ENCODE data around the gene LTA.
"Not testable (repeated sequence)": the region's sequence is repeated elsewhere in the genome, so short reads cannot be mapped to it uniquely, and the experiment has no call there.

LTA gene

GRCh38 chr6:31587791-31588777, 16.0 kb downstream of the LTA start:
- no peak for DNase-seq

GRCh38 chr6:31588871-31589650, 17.0 kb downstream of the LTA start:
- DNase-seq: no peak

GRCh38 chr6:31590691-31591090, 18.6 kb downstream of the LTA start:
- DNase-seq: not testable (repeated sequence)

GRCh38 chr6:31592396-31592771, 20.3 kb downstream of the LTA start:
- no peak for DNase-seq

GRCh38 chr6:31597006-31597405, 24.9 kb downstream of the LTA start:
- peak; percentile 36 for DNase-seq

- no peak for DNase-seq
Observed at GRCh38 chr6:31607317-31607716, 35.2 kb downstream of the LTA start.

DNA sequence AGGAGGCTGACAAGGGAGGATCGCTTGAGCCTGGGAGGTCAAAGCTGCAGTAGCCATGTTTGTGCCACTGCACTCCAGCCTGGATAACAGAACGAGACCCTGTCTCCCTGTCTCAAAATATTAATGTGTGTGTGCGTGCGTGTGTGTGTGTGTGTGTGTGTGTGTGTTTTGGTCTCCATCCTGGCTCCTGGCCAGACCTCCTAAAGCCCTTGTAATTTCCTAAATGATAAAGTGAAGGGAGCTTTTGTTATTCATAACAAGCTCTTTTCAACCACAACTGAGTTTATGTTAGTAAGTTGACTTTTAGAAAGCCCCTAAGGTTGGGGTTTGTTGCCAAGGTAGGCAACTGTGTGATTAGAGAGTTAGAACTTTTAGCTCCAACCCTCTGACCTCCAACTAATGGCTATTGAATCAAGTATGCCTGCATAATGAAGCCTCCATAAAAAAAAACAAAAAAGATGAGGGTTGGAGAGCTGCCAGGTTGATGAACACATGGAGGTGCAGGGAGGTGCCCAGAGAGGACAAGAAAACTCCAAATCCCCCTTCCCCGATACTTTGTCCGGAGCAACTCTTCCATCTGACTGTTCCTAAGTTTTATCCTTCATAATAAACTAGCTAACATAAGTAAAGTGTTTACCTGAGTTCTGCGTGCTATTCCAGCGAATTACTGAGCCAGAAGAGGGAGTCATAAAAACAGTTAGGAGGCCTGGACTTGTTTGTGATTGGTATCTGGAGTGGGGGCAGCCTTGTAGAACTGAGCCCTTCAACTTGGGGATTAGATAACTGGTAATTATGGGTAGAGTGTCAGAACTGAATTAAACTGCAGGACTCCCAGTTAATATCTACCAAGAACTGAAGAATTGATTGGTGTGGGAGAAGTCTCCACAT, 37.7 kb downstream of the LTA start:
- DNase-seq: no peak

- no peak for DNase-seq
Observed at GRCh38 chr6:31610968-31611367, 38.9 kb downstream of the LTA start.

DNA sequence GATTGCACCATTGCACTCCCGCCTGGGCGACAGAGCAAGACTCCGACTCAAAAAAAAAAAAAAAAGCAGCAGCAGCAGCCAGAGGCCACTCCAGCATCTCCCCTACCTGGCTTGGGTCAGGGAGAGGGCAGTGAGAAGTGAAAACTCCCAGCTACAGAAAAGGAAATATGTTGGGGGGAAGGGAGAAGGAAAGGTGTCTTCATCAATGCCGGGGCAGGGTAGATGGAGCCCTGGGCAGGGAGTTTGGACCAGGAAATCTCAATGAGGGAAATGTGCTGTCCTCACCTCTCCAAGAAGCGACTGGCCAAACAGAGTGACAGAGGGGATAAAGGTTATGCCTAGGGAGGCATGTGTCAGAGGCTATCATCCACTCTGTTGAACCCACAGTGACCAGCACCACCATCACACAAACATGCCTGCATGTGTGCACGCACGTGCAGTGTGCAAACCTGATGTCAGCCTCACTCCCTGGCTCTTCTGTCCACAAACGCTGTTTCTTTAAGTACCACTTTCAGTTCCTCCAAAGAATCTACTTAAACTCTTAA, 42.1 kb downstream of the LTA start:
- no peak for DNase-seq

- no peak for DNase-seq
Observed at GRCh38 chr6:31614684-31615578, 42.8 kb downstream of the LTA start, which contains the start of gene AIF1. AIF1 (plus strand) TSS chr6:31615234; CDS start chr6:31615330, 96 bp downstream.

GRCh38 chr6:31615748-31616147, 43.7 kb downstream of the LTA start:
- no peak for DNase-seq

DNA sequence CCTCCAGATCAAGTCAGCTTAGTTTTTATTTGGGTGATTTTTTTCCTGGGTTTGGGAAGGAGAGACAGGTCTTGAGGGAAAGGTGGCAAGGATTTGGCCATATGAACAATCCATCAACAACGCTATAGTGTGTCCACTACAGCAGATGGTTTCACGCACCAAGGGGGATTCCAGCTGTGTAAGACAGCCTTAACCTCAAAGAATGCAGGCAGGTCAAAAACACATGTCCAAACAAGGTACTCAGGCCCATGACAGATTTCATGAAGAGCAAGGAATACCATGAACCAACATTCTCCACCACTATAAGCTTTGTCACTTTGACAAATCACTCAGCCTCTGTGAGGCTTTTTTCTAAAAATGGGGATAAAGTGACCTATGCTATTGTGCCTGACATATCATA, 44.9 kb downstream of the LTA start:
- no peak for DNase-seq

DNA sequence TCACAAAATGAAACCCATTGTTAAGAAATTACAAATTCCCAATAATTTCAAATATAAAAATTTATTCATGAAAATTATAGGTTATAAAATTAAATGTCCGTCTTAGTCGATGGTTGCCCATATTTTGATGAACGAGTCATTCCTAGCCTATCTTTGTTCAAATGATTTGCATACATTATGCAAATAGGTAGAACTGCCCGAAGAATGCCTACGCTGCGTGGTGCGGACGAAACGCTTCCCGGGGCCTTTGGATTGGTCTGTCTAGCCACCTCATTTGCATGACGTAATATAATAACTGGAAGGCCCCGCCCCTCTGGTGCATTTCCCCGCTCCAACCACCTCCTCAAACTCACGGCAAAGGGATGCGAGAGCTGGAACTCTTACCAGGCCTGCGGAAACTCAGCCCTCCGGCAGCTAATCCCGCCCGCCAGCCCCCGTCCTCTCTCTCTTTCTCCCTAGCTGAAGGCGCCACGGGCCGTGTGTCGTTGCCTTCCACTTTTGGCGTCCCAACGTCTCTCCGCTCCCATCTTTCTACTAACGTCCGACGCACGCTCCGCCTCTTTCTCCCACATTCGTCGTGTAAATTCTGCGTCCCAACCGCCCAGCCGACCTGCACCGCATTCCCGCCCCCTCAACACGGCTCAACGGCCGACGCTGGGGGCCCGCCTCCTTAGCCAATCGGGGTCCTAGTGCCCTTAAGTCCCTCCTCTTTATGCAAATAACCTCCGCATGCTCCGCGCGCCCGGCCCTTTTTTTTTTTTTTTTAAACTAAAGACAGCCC, 47.9 kb downstream of the LTA start:
- peak; percentile 97 to 98 for DNase-seq

DNA sequence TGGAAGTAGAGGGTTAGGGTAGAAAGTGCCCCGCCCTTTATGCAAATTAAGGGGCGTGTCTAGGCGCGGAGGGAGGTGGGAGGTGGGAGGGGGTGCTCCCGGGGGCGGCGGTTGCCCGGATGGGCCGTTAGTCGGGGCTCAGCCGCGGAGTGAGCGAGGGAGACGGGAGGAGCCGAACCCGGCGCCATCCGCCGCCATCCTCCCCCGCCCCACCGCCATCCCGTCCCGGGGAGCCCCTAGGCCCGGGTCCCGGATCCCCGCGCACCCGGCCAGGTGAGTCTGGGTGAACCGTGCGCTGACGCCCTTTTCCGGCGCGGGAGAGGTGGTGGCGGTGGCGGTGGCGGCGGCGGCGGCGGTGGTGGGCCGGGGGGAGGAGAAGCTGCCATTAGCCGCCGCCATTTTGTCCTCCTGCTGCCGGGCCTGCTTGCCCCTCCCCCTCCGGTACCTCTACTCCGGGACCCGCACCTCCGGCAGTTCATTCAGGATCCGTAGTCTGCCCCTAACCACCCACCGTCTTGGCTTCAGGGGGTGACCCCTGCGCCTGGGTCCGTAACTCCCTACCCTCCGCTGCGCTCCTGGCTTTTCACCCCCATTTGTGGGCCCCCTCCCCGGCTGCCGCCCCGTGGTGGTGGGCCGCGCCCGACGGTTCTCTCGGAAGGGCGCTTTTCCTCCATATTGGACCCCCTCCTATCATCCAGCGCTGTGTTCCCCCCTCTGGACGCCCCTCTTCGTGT, 48.7 kb downstream of the LTA start, which contains the start of gene PRRC2A:
Gene PRRC2A (plus strand): TSS at position 130 of the 734 bp plus-strand sequence. CDS start 2,075 bp downstream, outside the sequence.
- DNase-seq: peak; percentile 40 to 79

- no peak for DNase-seq
Observed at GRCh38 chr6:31621320-31621939, 49.3 kb downstream of the LTA start.

- no peak for DNase-seq
Observed at GRCh38 chr6:31621991-31622390, 49.9 kb downstream of the LTA start.

DNA sequence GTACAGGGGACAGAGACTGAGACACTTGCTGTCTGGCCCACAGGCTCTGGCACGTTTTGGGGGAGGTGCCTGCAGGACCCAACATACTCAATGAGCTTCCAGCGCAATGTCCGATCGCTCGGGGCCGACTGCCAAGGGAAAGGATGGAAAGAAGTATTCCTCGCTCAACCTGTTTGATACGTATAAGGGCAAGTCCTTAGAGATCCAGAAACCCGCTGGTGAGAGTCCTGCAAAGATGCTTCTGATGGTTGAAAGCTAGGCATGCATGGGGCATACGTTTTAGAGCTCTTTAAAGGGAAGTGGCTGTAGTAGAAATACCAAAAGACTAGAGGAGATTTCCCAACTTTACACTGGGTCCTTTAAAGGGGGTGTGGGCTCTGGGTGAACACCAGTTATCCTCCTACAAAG, 50.6 kb downstream of the LTA start:
- DNase-seq: no peak
